Astrocyte (in vitro differentiated cells and primary cell): Measurements from ENCODE around the gene HINT2. TPM values are rescaled to one million over a fixed set of nuclear protein-coding genes. Genes with fewer than 3 reads are reported as not detected.

ENCODE experiments used
- DNase-seq: peaks from one replicate; pipeline ENCODE4 v3.0.0-alpha.2; 2010; ENCODE audit warnings: low read depth
- FAIRE-seq: peaks from 2 replicates; lab custom pipeline; 2011; peaks lifted over from hg19 to GRCh38; lab: Jason Lieb, UNC
- H2AFZ ChIP-seq: 2 replicates; pipeline ENCODE4 v1.6.0; 2012; ENCODE audit warnings: low read depth, low read length, inconsistent platforms
- H3K27ac ChIP-seq: 2 replicates; pipeline ENCODE4 v1.5.1; 2011; ENCODE audit warnings: low read depth, low read length, inconsistent platforms
- H3K27me3 ChIP-seq: 2 replicates; pipeline ENCODE4 v1.6.0; 2011; ENCODE audit warnings: low read length, inconsistent platforms; ENCODE audit not compliant: insufficient read depth
- H3K36me3 ChIP-seq: 2 replicates; pipeline ENCODE4 v1.5.1; 2011; ENCODE audit warnings: low read length, inconsistent platforms; ENCODE audit not compliant: insufficient read depth
- H3K4me1 ChIP-seq: 2 replicates; pipeline ENCODE4 v1.5.1; 2011; ENCODE audit warnings: low read length, inconsistent platforms; ENCODE audit not compliant: insufficient read depth
- H3K4me2 ChIP-seq: 2 replicates; pipeline ENCODE4 v1.6.0; 2012; ENCODE audit warnings: low read length, inconsistent platforms
- H3K4me3 ChIP-seq: 2 replicates; pipeline ENCODE4 v1.5.1; 2011; ENCODE audit warnings: low read depth, mild to moderate bottlenecking, low read length, inconsistent platforms; ENCODE audit not compliant: insufficient read depth
- H3K79me2 ChIP-seq: 2 replicates; pipeline ENCODE4 v1.6.0; 2012; ENCODE audit warnings: mild to moderate bottlenecking, low read length, inconsistent platforms; ENCODE audit not compliant: insufficient read depth
- H3K9ac ChIP-seq: 2 replicates; pipeline ENCODE4 v1.6.0; 2012; ENCODE audit warnings: mild to moderate bottlenecking, low read length, inconsistent platforms
- H3K9me3 ChIP-seq: 2 replicates; pipeline ENCODE4 v1.5.1; 2012; ENCODE audit warnings: low read depth, mild to moderate bottlenecking, low read length, inconsistent platforms; ENCODE audit not compliant: insufficient read depth
- H4K20me1 ChIP-seq: 2 replicates; pipeline ENCODE4 v1.6.0; 2012; ENCODE audit warnings: low read length, inconsistent platforms; ENCODE audit not compliant: insufficient read depth
- H3K27ac Mint-ChIP-seq: one replicate; pipeline ENCODE4 v1.8.0; 2021; ENCODE audit warnings: mild to moderate bottlenecking, mixed read lengths; ENCODE audit not compliant: unreplicated experiment
- H3K27me3 Mint-ChIP-seq: one replicate; pipeline ENCODE4 v1.8.0; 2021; ENCODE audit warnings: low read depth, mixed read lengths; ENCODE audit not compliant: unreplicated experiment
- H3K36me3 Mint-ChIP-seq: one replicate; pipeline ENCODE4 v1.8.0; 2021; ENCODE audit warnings: low read depth, mixed read lengths; ENCODE audit not compliant: unreplicated experiment
- H3K4me1 Mint-ChIP-seq: one replicate; pipeline ENCODE4 v1.8.0; 2021; ENCODE audit warnings: low read depth, mixed read lengths; ENCODE audit not compliant: unreplicated experiment
- H3K4me3 Mint-ChIP-seq: one replicate; pipeline ENCODE4 v1.8.0; 2021; ENCODE audit warnings: mild to moderate bottlenecking, moderate library complexity, mixed read lengths; ENCODE audit not compliant: unreplicated experiment
- H3K9me3 Mint-ChIP-seq: one replicate; pipeline ENCODE4 v1.8.0; 2021; ENCODE audit warnings: mild to moderate bottlenecking, mixed read lengths; ENCODE audit not compliant: unreplicated experiment
- CTCF ChIP-seq: IDR thresholded peaks from 2 replicates; pipeline ENCODE4 v1.5.1; 2011; ENCODE audit warnings: low read depth, mild to moderate bottlenecking, inconsistent platforms, low read length, moderate library complexity; ENCODE audit not compliant: insufficient read depth
- EZH2 ChIP-seq: IDR thresholded peaks from 2 replicates; pipeline ENCODE4 v1.6.1; 2012; ENCODE audit warnings: mild to moderate bottlenecking, low read length, inconsistent platforms; ENCODE audit not compliant: insufficient read depth
- total RNA-seq: library from RNA; stranded (reverse); gene quantifications from 2 replicates; pipeline ENCODE4 v1.2.1, GENCODE V29; 2021

HINT2 gene
- total RNA-seq, 1 donor from 2014 or later = 22.8 TPM

GRCh38 chr9:35852267-35852815 is 37.5 kb upstream of the HINT2 start:
- H3K4me3 Mint-ChIP-seq = no peak overlapping the region
- H3K27me3 Mint-ChIP-seq = peaks cover 45% of the 10 kb centered on the region
- H3K4me1 Mint-ChIP-seq = peaks cover 8% of the 10 kb centered on the region
- H3K27ac Mint-ChIP-seq = no peak overlapping the region
- Histone ChIP-seq H3K4me1 (peaks cover 9% of the 10 kb centered on the region), H3K4me2 (no peak overlapping the region), H3K9ac (no peak overlapping the region), H3K79me2 (no peaks in the 10 kb centered on the region), H4K20me1 (no peaks in the 10 kb centered on the region), H3K4me3 (no peak overlapping the region), H3K27me3 (no peaks in the 10 kb centered on the region), H3K36me3 (no peaks in the 10 kb centered on the region), H3K9me3 (no peaks in the 10 kb centered on the region), H2AFZ (no peak overlapping the region), H3K27ac (no peak overlapping the region)
- DNase-seq (no peak), FAIRE-seq (no peak)
- TF ChIP-seq CTCF (no peak), EZH2 (no peak)
- peaks cover 14% of the 10 kb centered on the region for H3K36me3 Mint-ChIP-seq
- peaks cover 3% of the 10 kb centered on the region for H3K9me3 Mint-ChIP-seq

- Histone ChIP-seq H3K79me2 (no peaks in the 10 kb centered on the region), H3K36me3 (no peaks in the 10 kb centered on the region), H4K20me1 (no peaks in the 10 kb centered on the region), H3K27ac (peak overlapping the region; percentile 36), H3K4me2 (peak overlapping the region; percentile 48), H3K4me3 (no peak overlapping the region), H3K9ac (no peak overlapping the region), H3K27me3 (no peaks in the 10 kb centered on the region), H3K9me3 (no peaks in the 10 kb centered on the region), H2AFZ (no peak overlapping the region), H3K4me1 (peaks cover 28% of the 10 kb centered on the region)
- DNase-seq (peak; percentile 95), FAIRE-seq (peak; percentile 5)
- H3K4me1 Mint-ChIP-seq = peaks cover 22% of the 10 kb centered on the region
- peaks cover 37% of the 10 kb centered on the region for H3K27me3 Mint-ChIP-seq
- no peak overlapping the region for H3K27ac Mint-ChIP-seq
- TF ChIP-seq EZH2 (no peak), CTCF (no peak)
- H3K36me3 Mint-ChIP-seq = peaks cover 12% of the 10 kb centered on the region
- H3K4me3 Mint-ChIP-seq = no peak overlapping the region
- H3K9me3 Mint-ChIP-seq = peaks cover 4% of the 10 kb centered on the region
These were observed 33.1 kb upstream of the HINT2 start for GRCh38 chr9:35847792-35848572.
